GM12878 (cell line): ENCODE data around the gene PRR35. TPM values are rescaled to one million over a fixed set of nuclear protein-coding genes. Genes with fewer than 3 reads are reported as not detected.

Source experiments
- ATF7 ChIP-seq: fragments of 450-650 bp; IDR thresholded peaks from 2 replicates; pipeline ENCODE4 v1.6.1; 2016; ENCODE audit warnings: low read depth, mild to moderate bottlenecking
- CHD4 ChIP-seq: fragments of 200-600 bp; sonication (generic); IDR thresholded peaks from 2 replicates; pipeline ENCODE4 v1.6.1; 2016; ENCODE audit warnings: mild to moderate bottlenecking
- CUX1 ChIP-seq: IDR thresholded peaks from 2 replicates; pipeline ENCODE4 v1.6.1; 2012; ENCODE audit warnings: improper control_type of control experiment, low read depth, low read length; ENCODE audit not compliant: insufficient replicate concordance
- ELK1 ChIP-seq: IDR thresholded peaks from 2 replicates; pipeline ENCODE4 v1.6.1; 2012; ENCODE audit warnings: low read depth, low read length, improper control_type of control experiment
- GATAD2B ChIP-seq: fragments of 450-650 bp; conservative IDR thresholded peaks from 2 replicates; pipeline ENCODE4 v1.6.1; 2017; ENCODE audit warnings: low read depth, mild to moderate bottlenecking, moderate library complexity
- RFX5 ChIP-seq: IDR thresholded peaks from 2 replicates; pipeline ENCODE4 v1.6.1; 2011; ENCODE audit warnings: low read depth, low read length, improper control_type of control experiment
- polyA plus RNA-seq, 11 experiments: library from polyadenylated mRNA; depleted of rRNA in 4 of 11; unstranded in 6 of 11; stranded (reverse) in 5 of 11; fragments of >200 nt; fragmentation: Nextera tagmentation in 4 of 11; fragmentation: Illumina TruSeq in 1 of 11; extraction: Ambion mirVana in 4 of 11; extraction: Trizol in 1 of 11; gene quantifications; 1 replicate in 1 of 11; 2 replicates in 10 of 11; pipeline versions ENCODE4 v1.2.1 to v1.2.3, GENCODE V29; 2011 to 2016; ENCODE audit warnings: inconsistent platforms in 2 of 11, missing spikeins in 2 of 11, low read depth in 1 of 11
- total RNA-seq, 4 experiments: library from RNA; depleted of rRNA in 3 of 4; stranded (reverse); fragments of >200 nt in 3 of 4; fragmentation: Illumina TruSeq in 1 of 4; extraction: Trizol in 1 of 4; gene quantifications; 2 replicates each; pipeline versions ENCODE4 v1.2.1 to v1.2.3, GENCODE V29; 2013 to 2021

The PRR35 gene
- total and polyA plus RNA-seq, 10 of the 15 experiments (the other 5 are each of a cell fraction or from before 2014, with no cell fraction given), result not detected

GRCh38 chr16:595094-595528 lies 34.9 kb downstream of the PRR35 start (continued):
- TF ChIP-seq CUX1 (no peak), GATAD2B (no peak), ATF7 (no peak), RFX5 (no peak), CHD4 (no peak), ELK1 (no peak)
- TF ChIP-seq, all 136 proteins: peak for 0
